HFFc6 (cell line): ENCODE data around the gene C4orf50. TPM values are rescaled to one million over a fixed set of nuclear protein-coding genes. Genes with fewer than 3 reads are reported as not detected.
"Not testable (repeated sequence)": the region's sequence is repeated elsewhere in the genome, so short reads cannot be mapped to it uniquely, and the experiment has no call there.

ENCODE experiments used
- DNase-seq: peaks from one replicate; pipeline ENCODE4 v3.0.0-alpha.2; 2018
- H3K27ac Mint-ChIP-seq: 2 replicates; pipeline ENCODE4 v1.8.0; 2020; ENCODE audit warnings: mild to moderate bottlenecking, mixed read lengths
- H3K27me3 Mint-ChIP-seq: 2 replicates; pipeline ENCODE4 v1.8.0; 2021; ENCODE audit warnings: mild to moderate bottlenecking, moderate library complexity, mixed read lengths; ENCODE audit not compliant: insufficient read depth
- H3K36me3 Mint-ChIP-seq: 2 replicates; pipeline ENCODE4 v1.8.0; 2021; ENCODE audit warnings: low read depth, mixed read lengths
- H3K4me1 Mint-ChIP-seq: 2 replicates; pipeline ENCODE4 v1.8.0; 2020; ENCODE audit warnings: low read depth, mixed read lengths
- H3K4me3 Mint-ChIP-seq: 2 replicates; pipeline ENCODE4 v1.8.0; 2020; ENCODE audit warnings: mild to moderate bottlenecking, moderate library complexity, mixed read lengths
- H3K9me3 Mint-ChIP-seq: 2 replicates; pipeline ENCODE4 v1.8.0; 2020; ENCODE audit warnings: mild to moderate bottlenecking, mixed read lengths
- CTCF ChIP-seq: fragments of 200-600 bp; sonication (generic); IDR thresholded peaks from 2 replicates; pipeline ENCODE4 v1.5.0; 2021; ENCODE audit warnings: antibody characterized with exemption, mild to moderate bottlenecking
- total RNA-seq, 6 experiments: library from RNA; stranded (reverse); fragmentation: NEBNext Ultra II Directional; extraction: Animal tissue kit (Norgen Biotek cat#: 25700); gene quantifications; 2 replicates in 1 of 6; 3 replicates in 5 of 6; pipeline ENCODE4 v1.2.3, GENCODE V29; 2021

The C4orf50 gene
- total RNA-seq, 6 experiments from 2014 or later, result not detected

- no peak for DNase-seq
- no peak for TF ChIP-seq CTCF
- no peaks in the 10 kb centered on the region for H3K36me3 Mint-ChIP-seq
- H3K4me3 Mint-ChIP-seq, result no peak overlapping the region
- H3K9me3 Mint-ChIP-seq, result no peaks in the 10 kb centered on the region; the same call in 1 of the 2 replicates
- H3K27me3 Mint-ChIP-seq, result peaks cover 11% of the 10 kb centered on the region
- no peak overlapping the region for H3K27ac Mint-ChIP-seq
- peaks cover 9% of the 10 kb centered on the region for H3K4me1 Mint-ChIP-seq
Measured at GRCh38 chr4:5865896-5866599, 152.2 kb downstream of the C4orf50 start.

DNA sequence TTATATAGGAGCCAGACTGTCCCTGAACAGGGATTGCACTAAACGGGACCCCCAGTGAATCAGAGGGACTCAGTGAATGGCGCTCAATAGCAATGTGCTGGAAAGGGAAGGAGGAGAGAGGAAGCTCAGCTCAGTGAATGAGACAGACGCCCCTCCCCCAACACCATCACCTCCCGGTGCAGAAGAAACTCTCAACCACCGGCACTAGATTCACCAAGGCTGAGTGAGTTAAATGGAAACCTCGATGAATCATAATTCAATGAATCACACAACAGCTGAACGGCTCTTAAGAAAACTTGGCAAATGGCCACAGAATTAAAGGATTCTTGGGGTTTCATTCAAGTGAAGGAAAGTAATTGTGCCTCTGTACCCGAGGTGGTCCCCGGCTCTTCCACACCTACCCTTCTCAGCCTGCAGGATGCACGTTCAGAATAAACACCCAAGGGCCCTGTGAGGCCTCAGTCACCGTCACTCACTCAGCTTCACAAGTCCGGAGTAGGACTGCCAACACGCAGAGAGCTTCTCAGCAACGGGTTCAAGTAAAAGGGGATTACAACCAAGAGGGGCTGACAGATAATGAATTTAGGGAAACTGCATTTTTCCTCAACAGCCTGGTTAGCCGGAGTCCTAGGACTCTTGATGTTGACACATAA lies 154.6 kb downstream of the C4orf50 start:
- TF ChIP-seq CTCF, result no peak
- Mint-ChIP-seq H3K9me3 (no peaks in the 10 kb centered on the region), H3K4me1 (peaks cover 9% of the 10 kb centered on the region), H3K4me3 (no peak overlapping the region), H3K36me3 (no peaks in the 10 kb centered on the region), H3K27ac (no peak overlapping the region), H3K27me3 (peaks cover 13% of the 10 kb centered on the region)
- DNase-seq, result peak; percentile 82

GRCh38 chr4:5858020-5858769 lies 160.0 kb downstream of the C4orf50 start:
- no peak for TF ChIP-seq CTCF
- no peak overlapping the region for H3K27ac Mint-ChIP-seq
- DNase-seq, result no peak
- H3K4me1 Mint-ChIP-seq, result peaks cover 2% of the 10 kb centered on the region; the same call in 1 of the 2 replicates
- no peak overlapping the region for H3K4me3 Mint-ChIP-seq
- H3K27me3 Mint-ChIP-seq, result peaks cover 5% of the 10 kb centered on the region
- H3K9me3 Mint-ChIP-seq, result no peaks in the 10 kb centered on the region
- no peaks in the 10 kb centered on the region for H3K36me3 Mint-ChIP-seq

GRCh38 chr4:5857199-5857598 lies 161.0 kb downstream of the C4orf50 start:
- Mint-ChIP-seq H3K27ac (no peak overlapping the region), H3K9me3 (no peaks in the 10 kb centered on the region), H3K27me3 (peaks cover 12% of the 10 kb centered on the region), H3K36me3 (no peaks in the 10 kb centered on the region), H3K4me1 (no peaks in the 10 kb centered on the region), H3K4me3 (no peak overlapping the region)
- no peak for TF ChIP-seq CTCF
- DNase-seq, result no peak

GRCh38 chr4:5856362-5856761 lies 161.9 kb downstream of the C4orf50 start:
- not testable (repeated sequence) for H3K4me1 Mint-ChIP-seq, H3K4me3 Mint-ChIP-seq, H3K9me3 Mint-ChIP-seq, H3K36me3 Mint-ChIP-seq, H3K27ac Mint-ChIP-seq, DNase-seq
- H3K27me3 Mint-ChIP-seq, result peaks cover 12% of the 10 kb centered on the region

- H3K27ac Mint-ChIP-seq, result no peak overlapping the region
- H3K9me3 Mint-ChIP-seq, result no peaks in the 10 kb centered on the region
- no peak for DNase-seq
- no peaks in the 10 kb centered on the region for H3K36me3 Mint-ChIP-seq
- no peaks in the 10 kb centered on the region for H3K4me1 Mint-ChIP-seq
- peaks cover 20% of the 10 kb centered on the region for H3K27me3 Mint-ChIP-seq
- no peak for TF ChIP-seq CTCF
- H3K4me3 Mint-ChIP-seq, result no peak overlapping the region
Measured at GRCh38 chr4:5854929-5855328, 163.3 kb downstream of the C4orf50 start.
